Choroid plexus epithelial cell (primary cell): ENCODE measurements around the gene CCND1.

ENCODE experiments used
- DNase-seq: peaks from one replicate; pipeline ENCODE4 v3.0.0-alpha.2; 2010; ENCODE audit warnings: low read depth
- H3K4me3 ChIP-seq: 2 replicates; pipeline ENCODE4 v1.5.1; 2011; ENCODE audit warnings: low read depth, mild to moderate bottlenecking, control low read depth, low read length, moderate library complexity
- CTCF ChIP-seq: conservative IDR thresholded peaks from 2 replicates; pipeline ENCODE4 v1.5.1; 2011; ENCODE audit warnings: low read depth, mild to moderate bottlenecking, control low read depth, inconsistent platforms, low read length, moderate library complexity

The CCND1 gene

GRCh38 chr11:69609351-69609750, 31.6 kb upstream of the CCND1 start:
- no peak for DNase-seq
- no peak overlapping the region for H3K4me3 ChIP-seq
- TF ChIP-seq CTCF: no peak

GRCh38 chr11:69611548-69612526, 29.1 kb upstream of the CCND1 start:
- no peak for TF ChIP-seq CTCF
- DNase-seq: no peak
- no peak overlapping the region for H3K4me3 ChIP-seq

GRCh38 chr11:69613594-69613993, 27.4 kb upstream of the CCND1 start:
- no peak for DNase-seq

DNA sequence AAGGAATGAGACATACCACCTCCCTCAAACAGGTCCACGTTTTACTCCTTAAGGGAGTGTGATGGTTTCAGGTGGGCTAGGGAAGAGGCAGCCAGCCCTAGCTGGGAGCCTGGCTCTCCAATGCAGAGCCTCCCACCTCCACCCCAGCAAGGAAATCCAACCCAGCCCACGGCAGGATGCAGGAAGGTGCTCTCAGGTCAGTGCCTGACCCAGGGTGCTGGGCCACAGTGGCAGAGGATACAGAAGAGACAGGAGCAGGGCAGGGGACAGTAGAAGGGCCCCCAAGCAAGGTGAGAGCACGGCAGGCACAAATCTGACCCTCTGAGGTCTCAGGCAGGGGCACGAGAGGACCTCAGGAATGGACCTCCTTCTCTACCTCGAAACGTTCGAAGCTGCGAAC, 26.9 kb upstream of the CCND1 start:
- DNase-seq: no peak
- no peak overlapping the region for H3K4me3 ChIP-seq
- TF ChIP-seq CTCF: no peak

More at GRCh38 chr11:69613594-69613993, 27.4 kb upstream of the CCND1 start:
- TF ChIP-seq CTCF: no peak
- no peak overlapping the region for H3K4me3 ChIP-seq

- DNase-seq: no peak
- H3K4me3 ChIP-seq: no peak overlapping the region
- TF ChIP-seq CTCF: no peak
Observed at GRCh38 chr11:69615545-69616278, 25.2 kb upstream of the CCND1 start.

GRCh38 chr11:69617220-69617619, 23.7 kb upstream of the CCND1 start:
- TF ChIP-seq CTCF: no peak
- DNase-seq: no peak
- no peak overlapping the region for H3K4me3 ChIP-seq
